Measurements from ENCODE around the gene SFN.
"Not testable (repeated sequence)": the region's sequence is repeated elsewhere in the genome, so short reads cannot be mapped to it uniquely, and the experiment has no call there.

Gene SFN

GRCh38 chr1:26864610-26865480, 1.9 kb downstream of the SFN start:
- Mint-ChIP-seq H3K9me3 (no peaks in the 10 kb centered on the region), H3K4me1 (ENCODE audit: low read depth) (peaks cover 20% of the 10 kb centered on the region), H3K36me3 (ENCODE audit: low read depth) (no peaks in the 10 kb centered on the region), H3K27me3 (ENCODE audit: low read depth) (no peaks in the 10 kb centered on the region), H3K27ac (peak overlapping the region; percentile 97), H3K4me3 (peak overlapping the region; percentile 93)
- peak; percentile 96 for DNase-seq (ENCODE audit: low spot score)

DNA sequence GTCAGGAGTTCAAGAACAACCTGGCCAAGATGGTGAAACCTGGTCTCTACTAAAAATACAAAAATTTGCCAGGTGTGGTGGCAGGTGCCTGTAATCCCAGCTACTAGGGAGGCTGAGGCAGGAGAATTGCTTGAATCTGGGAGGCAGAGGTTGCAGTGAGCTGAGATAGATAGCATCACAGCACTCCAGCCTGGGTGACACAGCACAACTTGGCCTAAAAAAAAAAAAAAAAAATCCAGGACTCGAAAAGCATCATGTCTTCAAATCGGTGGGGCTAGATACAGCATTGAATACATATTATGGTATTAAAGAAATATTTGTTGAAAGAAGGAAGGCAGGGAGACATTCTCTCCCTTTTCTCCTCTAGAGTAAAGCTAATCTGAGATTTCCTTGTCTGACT, 10.1 kb downstream of the SFN start:
- H3K36me3 Mint-ChIP-seq (ENCODE audit: low read depth); H3K27me3 Mint-ChIP-seq (ENCODE audit: low read depth); H3K4me3 Mint-ChIP-seq; DNase-seq (ENCODE audit: low spot score); H3K9me3 Mint-ChIP-seq; H3K27ac Mint-ChIP-seq; H3K4me1 Mint-ChIP-seq (ENCODE audit: low read depth): not testable (repeated sequence)

DNA sequence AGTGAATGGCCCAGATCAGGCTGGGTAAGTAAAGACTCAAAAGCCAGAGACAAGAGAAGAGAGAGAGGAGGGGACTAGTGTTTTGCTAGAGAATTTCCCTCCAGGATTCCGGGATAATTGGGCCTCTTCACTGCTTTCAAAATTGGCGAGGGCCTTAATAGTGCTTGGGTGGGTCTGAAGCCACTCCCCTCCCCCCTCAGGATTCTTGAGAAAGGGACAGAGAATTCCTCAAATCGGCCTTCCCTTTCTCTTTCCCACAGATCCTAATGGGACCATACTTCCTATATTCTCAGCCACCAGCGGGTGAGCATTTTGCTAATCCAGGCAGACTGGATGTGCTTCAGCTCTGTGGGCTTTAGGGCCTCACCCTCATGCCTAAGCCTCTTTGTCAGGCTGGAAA, 11.9 kb downstream of the SFN start:
- DNase-seq (ENCODE audit: low spot score), result no peak
- Mint-ChIP-seq H3K4me3 (no peak overlapping the region), H3K27ac (no peak overlapping the region), H3K27me3 (ENCODE audit: low read depth) (no peaks in the 10 kb centered on the region), H3K4me1 (ENCODE audit: low read depth) (no peaks in the 10 kb centered on the region), H3K36me3 (ENCODE audit: low read depth) (peaks cover 10% of the 10 kb centered on the region), H3K9me3 (no peaks in the 10 kb centered on the region)

DNA sequence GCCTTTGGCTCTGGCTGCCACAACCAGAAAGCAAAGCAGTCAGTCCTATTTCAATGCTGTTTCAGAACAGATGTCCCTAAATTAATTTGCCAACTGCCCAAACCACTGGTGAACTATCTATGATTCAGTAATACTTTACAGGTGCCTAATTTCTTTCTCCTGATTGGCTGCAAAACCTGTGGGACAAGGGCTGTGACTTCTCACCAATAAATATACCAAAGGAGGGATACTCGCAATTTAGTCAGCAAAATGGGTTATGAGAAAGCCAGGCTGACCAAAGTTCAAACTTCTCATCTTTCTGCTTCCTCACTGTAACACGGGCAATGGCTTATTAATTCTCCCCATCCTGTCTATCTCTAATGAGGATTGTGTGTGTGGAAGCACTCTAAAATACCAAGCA, 14.4 kb downstream of the SFN start:
- Mint-ChIP-seq H3K27me3 (ENCODE audit: low read depth) (no peaks in the 10 kb centered on the region), H3K27ac (no peak overlapping the region), H3K36me3 (ENCODE audit: low read depth) (peaks cover 15% of the 10 kb centered on the region), H3K4me3 (no peak overlapping the region), H3K9me3 (no peaks in the 10 kb centered on the region), H3K4me1 (ENCODE audit: low read depth) (no peaks in the 10 kb centered on the region)
- DNase-seq (ENCODE audit: low spot score), result no peak

DNA sequence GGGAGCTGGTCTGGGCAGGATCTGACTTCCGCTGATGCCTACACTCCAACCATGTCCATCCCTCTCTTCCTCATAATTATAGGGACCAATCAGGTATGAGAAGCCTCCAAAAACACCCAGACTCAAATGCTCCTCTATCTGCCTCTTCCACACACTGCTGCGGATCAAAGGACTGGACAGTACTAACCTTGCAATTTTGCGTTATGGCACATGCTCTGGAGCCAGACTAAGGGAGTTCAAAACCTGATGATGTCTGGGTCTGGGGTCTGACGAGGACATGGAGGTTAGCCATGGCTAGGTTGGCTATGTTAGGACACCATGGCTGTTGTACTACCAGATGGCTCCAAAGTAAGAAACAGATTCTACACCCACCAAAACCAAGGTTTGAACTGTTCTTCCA, 16.8 kb downstream of the SFN start:
- DNase-seq (ENCODE audit: low spot score), result no peak
- H3K27me3 Mint-ChIP-seq (ENCODE audit: low read depth), result no peaks in the 10 kb centered on the region
- H3K9me3 Mint-ChIP-seq, result no peaks in the 10 kb centered on the region
- H3K27ac Mint-ChIP-seq, result no peak overlapping the region
- H3K4me1 Mint-ChIP-seq (ENCODE audit: low read depth), result no peaks in the 10 kb centered on the region
- no peak overlapping the region for H3K4me3 Mint-ChIP-seq
- peaks cover 36% of the 10 kb centered on the region for H3K36me3 Mint-ChIP-seq (ENCODE audit: low read depth)

- H3K4me3 Mint-ChIP-seq; H3K4me1 Mint-ChIP-seq (ENCODE audit: low read depth); DNase-seq (ENCODE audit: low spot score); H3K9me3 Mint-ChIP-seq; H3K27me3 Mint-ChIP-seq (ENCODE audit: low read depth); H3K27ac Mint-ChIP-seq: not testable (repeated sequence)
- peaks cover 46% of the 10 kb centered on the region for H3K36me3 Mint-ChIP-seq (ENCODE audit: low read depth)
Measured at GRCh38 chr1:26881611-26882010, 18.7 kb downstream of the SFN start.

GRCh38 chr1:26882696-26883463, 19.9 kb downstream of the SFN start:
- H3K36me3 Mint-ChIP-seq (ENCODE audit: low read depth), result peaks cover 52% of the 10 kb centered on the region
- no peak overlapping the region for H3K4me3 Mint-ChIP-seq
- no peaks in the 10 kb centered on the region for H3K27me3 Mint-ChIP-seq (ENCODE audit: low read depth)
- peaks cover 4% of the 10 kb centered on the region for H3K4me1 Mint-ChIP-seq (ENCODE audit: low read depth)
- H3K27ac Mint-ChIP-seq, result no peak overlapping the region
- DNase-seq (ENCODE audit: low spot score), result no peak
- H3K9me3 Mint-ChIP-seq, result no peaks in the 10 kb centered on the region

- Mint-ChIP-seq H3K27ac (peak overlapping the region; percentile 7), H3K27me3 (ENCODE audit: low read depth) (no peaks in the 10 kb centered on the region), H3K4me1 (ENCODE audit: low read depth) (peaks cover 23% of the 10 kb centered on the region), H3K36me3 (ENCODE audit: low read depth) (peaks cover 62% of the 10 kb centered on the region), H3K4me3 (peak overlapping the region; percentile 21), H3K9me3 (no peaks in the 10 kb centered on the region)
- no peak for DNase-seq (ENCODE audit: low spot score)
Measured at GRCh38 chr1:26887125-26887524, 24.2 kb downstream of the SFN start.

DNA sequence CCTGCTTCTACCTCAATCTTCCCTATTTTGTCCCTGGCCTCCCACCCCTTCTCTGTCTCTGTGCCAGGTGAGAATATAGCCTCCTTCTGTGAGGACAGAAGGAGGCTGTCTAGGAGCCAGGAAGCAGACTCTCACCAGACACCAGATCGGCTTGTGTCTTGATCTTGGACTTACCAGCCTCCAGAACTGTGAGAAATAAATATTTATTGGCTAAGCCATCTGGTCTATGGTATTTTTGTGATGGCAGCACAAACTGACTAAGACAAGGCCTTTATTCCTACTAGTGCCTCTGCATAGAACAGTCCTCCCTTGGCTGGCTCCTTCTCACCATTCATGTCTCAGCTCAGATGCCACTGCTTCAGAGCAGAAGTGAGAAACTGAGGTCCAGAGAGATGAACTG, 25.3 kb downstream of the SFN start:
- peak overlapping the region; percentile 98 for H3K27ac Mint-ChIP-seq
- H3K4me1 Mint-ChIP-seq (ENCODE audit: low read depth), result peaks cover 23% of the 10 kb centered on the region
- no peaks in the 10 kb centered on the region for H3K27me3 Mint-ChIP-seq (ENCODE audit: low read depth)
- peak overlapping the region; percentile 97 for H3K4me3 Mint-ChIP-seq
- H3K9me3 Mint-ChIP-seq, result no peaks in the 10 kb centered on the region
- peaks cover 63% of the 10 kb centered on the region for H3K36me3 Mint-ChIP-seq (ENCODE audit: low read depth)
- no peak for DNase-seq (ENCODE audit: low spot score)

GRCh38 chr1:26889551-26890466, 26.9 kb downstream of the SFN start, which contains the start of gene GPN2:
TSS of gene GPN2 (minus strand) at chr1:26890283. CDS start at chr1:26890096, 187 bp downstream.
- no peaks in the 10 kb centered on the region for H3K9me3 Mint-ChIP-seq
- peak within 1 kb of the TSS; percentile 98 for H3K27ac Mint-ChIP-seq
- no peaks in the 10 kb centered on the region for H3K27me3 Mint-ChIP-seq (ENCODE audit: low read depth)
- peaks cover 23% of the 10 kb centered on the region for H3K4me1 Mint-ChIP-seq (ENCODE audit: low read depth)
- DNase-seq (ENCODE audit: low spot score), result peak; percentile 83
- peaks cover 62% of the 10 kb centered on the region for H3K36me3 Mint-ChIP-seq (ENCODE audit: low read depth)
- H3K4me3 Mint-ChIP-seq, result peak within 1 kb of the TSS; percentile 97

DNA sequence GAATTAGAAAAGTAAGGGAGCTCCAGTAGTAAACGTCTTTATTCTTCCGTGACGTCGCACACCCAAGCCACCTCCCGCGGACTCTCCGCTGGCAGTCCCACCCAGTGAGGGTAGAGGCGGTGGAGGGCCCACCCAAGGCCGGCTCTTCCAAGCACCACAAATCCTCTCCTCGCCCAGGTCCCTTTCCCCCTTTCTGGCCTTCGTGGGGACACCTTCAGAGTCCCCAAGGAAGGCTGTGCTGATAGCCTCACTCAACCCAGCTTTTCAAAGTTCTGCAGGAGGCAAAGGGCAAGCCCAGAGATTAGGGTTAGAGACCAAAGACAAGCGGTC, 27.5 kb downstream of the SFN start:
- H3K27me3 Mint-ChIP-seq (ENCODE audit: low read depth), result no peaks in the 10 kb centered on the region
- peaks cover 23% of the 10 kb centered on the region for H3K4me1 Mint-ChIP-seq (ENCODE audit: low read depth)
- H3K4me3 Mint-ChIP-seq, result peak overlapping the region; percentile 97
- DNase-seq (ENCODE audit: low spot score), result no peak
- H3K9me3 Mint-ChIP-seq, result no peaks in the 10 kb centered on the region
- peaks cover 63% of the 10 kb centered on the region for H3K36me3 Mint-ChIP-seq (ENCODE audit: low read depth)
- H3K27ac Mint-ChIP-seq, result peak overlapping the region; percentile 98

DNA sequence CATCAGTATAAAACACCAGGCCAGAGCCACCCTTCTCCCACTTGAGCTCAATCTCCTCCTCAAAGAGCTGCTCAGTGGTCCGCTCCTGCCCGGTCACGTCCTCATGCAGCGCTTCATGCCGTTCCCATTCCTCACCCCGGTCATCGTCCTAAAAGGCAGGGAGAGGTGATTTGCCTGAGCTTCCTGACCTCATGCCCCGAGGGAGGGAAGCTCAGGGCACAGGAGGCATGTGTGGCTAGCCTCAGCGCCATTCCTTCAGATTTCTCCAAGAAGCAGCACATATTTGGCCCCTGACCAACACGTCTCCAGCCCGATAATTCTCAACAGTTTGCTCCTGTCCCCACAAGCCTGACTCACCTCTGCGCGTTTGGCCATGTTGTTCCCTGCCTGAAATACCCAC, 31.3 kb downstream of the SFN start:
- no peak overlapping the region for H3K4me3 Mint-ChIP-seq
- H3K4me1 Mint-ChIP-seq (ENCODE audit: low read depth), result peaks cover 13% of the 10 kb centered on the region
- DNase-seq (ENCODE audit: low spot score), result no peak
- H3K36me3 Mint-ChIP-seq (ENCODE audit: low read depth), result peaks cover 49% of the 10 kb centered on the region
- no peaks in the 10 kb centered on the region for H3K27me3 Mint-ChIP-seq (ENCODE audit: low read depth)
- no peaks in the 10 kb centered on the region for H3K9me3 Mint-ChIP-seq
- no peak overlapping the region for H3K27ac Mint-ChIP-seq

DNA sequence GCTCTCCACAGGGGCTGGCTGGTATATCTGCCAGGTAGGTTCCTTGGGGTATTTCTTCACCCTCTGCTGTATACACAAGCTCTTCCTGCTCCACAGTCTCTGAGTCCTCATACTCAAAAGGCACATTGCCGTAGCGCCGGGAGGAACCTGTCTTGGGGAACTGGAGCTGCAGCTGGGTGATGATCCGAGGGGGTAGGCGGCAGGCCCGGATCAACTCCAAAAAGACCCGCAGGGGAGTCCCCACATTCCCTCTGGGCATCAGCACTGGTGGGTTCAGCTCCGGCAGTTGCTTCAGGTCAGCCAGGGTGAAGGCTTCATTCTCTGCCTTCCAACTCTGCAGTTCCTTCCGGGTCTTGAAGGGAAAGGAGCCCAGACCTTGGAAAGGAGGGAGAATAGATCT, 34.4 kb downstream of the SFN start:
- no peaks in the 10 kb centered on the region for H3K9me3 Mint-ChIP-seq
- H3K4me3 Mint-ChIP-seq, result no peak overlapping the region
- peaks cover 17% of the 10 kb centered on the region for H3K4me1 Mint-ChIP-seq (ENCODE audit: low read depth)
- peaks cover 1% of the 10 kb centered on the region for H3K27me3 Mint-ChIP-seq (ENCODE audit: low read depth)
- peaks cover 34% of the 10 kb centered on the region for H3K36me3 Mint-ChIP-seq (ENCODE audit: low read depth)
- no peak for DNase-seq (ENCODE audit: low spot score)
- H3K27ac Mint-ChIP-seq, result no peak overlapping the region

Measured in T-helper 2 cell treated with Interferon-gamma antibody and Interleukin-4, amounts not matched to agents 5 μg/mL and 100 μg/mL, for 36 hours (primary cell).